Activated naive CD4-positive, alpha-beta T cell treated with anti-CD3 and anti-CD28 coated beads, Interleukin-2, amount 50 U/mL, for 24 hours (primary cell): Measurements from ENCODE around the gene CBFA2T3.
"Not testable (repeated sequence)": the region's sequence is repeated elsewhere in the genome, so short reads cannot be mapped to it uniquely, and the experiment has no call there.

Experiments
- H3K27ac Mint-ChIP-seq: one replicate; pipeline ENCODE4 v1.8.0; 2021; ENCODE audit warnings: mild to moderate bottlenecking, mixed read lengths
- H3K27me3 Mint-ChIP-seq: one replicate; pipeline ENCODE4 v1.8.0; 2021; ENCODE audit warnings: mixed read lengths
- H3K36me3 Mint-ChIP-seq: one replicate; pipeline ENCODE4 v1.8.0; 2021; ENCODE audit warnings: mixed read lengths
- H3K4me1 Mint-ChIP-seq: one replicate; pipeline ENCODE4 v1.8.0; 2021; ENCODE audit warnings: mixed read lengths
- H3K4me3 Mint-ChIP-seq: one replicate; pipeline ENCODE4 v1.8.0; 2021; ENCODE audit warnings: mild to moderate bottlenecking, mixed read lengths
- H3K9me3 Mint-ChIP-seq: one replicate; pipeline ENCODE4 v1.8.0; 2021; ENCODE audit warnings: mixed read lengths

Gene CBFA2T3

GRCh38 chr16:88922826-88923410 lies 54.1 kb downstream of the CBFA2T3 start:
- Mint-ChIP-seq H3K27ac (no peak overlapping the region), H3K9me3 (no peaks in the 10 kb centered on the region), H3K27me3 (no peaks in the 10 kb centered on the region), H3K4me3 (no peak overlapping the region), H3K36me3 (no peaks in the 10 kb centered on the region), H3K4me1 (peaks cover 4% of the 10 kb centered on the region)

- H3K9me3 Mint-ChIP-seq: no peaks in the 10 kb centered on the region
- H3K27me3 Mint-ChIP-seq: no peaks in the 10 kb centered on the region
- no peak overlapping the region for H3K4me3 Mint-ChIP-seq
- H3K36me3 Mint-ChIP-seq: no peaks in the 10 kb centered on the region
- H3K4me1 Mint-ChIP-seq: peaks cover 4% of the 10 kb centered on the region
- no peak overlapping the region for H3K27ac Mint-ChIP-seq
Observed at GRCh38 chr16:88922114-88922825, 54.7 kb downstream of the CBFA2T3 start.

GRCh38 chr16:88921591-88921990 lies 55.4 kb downstream of the CBFA2T3 start:
- Mint-ChIP-seq H3K4me1 (peaks cover 4% of the 10 kb centered on the region), H3K36me3 (no peaks in the 10 kb centered on the region), H3K9me3 (no peaks in the 10 kb centered on the region), H3K27me3 (no peaks in the 10 kb centered on the region), H3K27ac (no peak overlapping the region), H3K4me3 (no peak overlapping the region)

- Mint-ChIP-seq H3K4me3 (no peak overlapping the region), H3K36me3 (no peaks in the 10 kb centered on the region), H3K27me3 (no peaks in the 10 kb centered on the region), H3K27ac (no peak overlapping the region), H3K9me3 (no peaks in the 10 kb centered on the region), H3K4me1 (peaks cover 4% of the 10 kb centered on the region)
Observed at GRCh38 chr16:88920618-88921590, 56.1 kb downstream of the CBFA2T3 start.

GRCh38 chr16:88919936-88920335 lies 57.1 kb downstream of the CBFA2T3 start:
- H3K9me3 Mint-ChIP-seq: no peaks in the 10 kb centered on the region
- no peak overlapping the region for H3K4me3 Mint-ChIP-seq
- H3K27me3 Mint-ChIP-seq: no peaks in the 10 kb centered on the region
- peaks cover 4% of the 10 kb centered on the region for H3K4me1 Mint-ChIP-seq
- no peak overlapping the region for H3K27ac Mint-ChIP-seq
- H3K36me3 Mint-ChIP-seq: no peaks in the 10 kb centered on the region

- H3K4me1 Mint-ChIP-seq: not testable (repeated sequence)
Observed at GRCh38 chr16:88918896-88919295, 58.1 kb downstream of the CBFA2T3 start.

GRCh38 chr16:88917915-88918627 lies 58.9 kb downstream of the CBFA2T3 start:
- Mint-ChIP-seq H3K4me1 (peaks cover 4% of the 10 kb centered on the region), H3K27me3 (no peaks in the 10 kb centered on the region), H3K27ac (no peak overlapping the region), H3K36me3 (no peaks in the 10 kb centered on the region), H3K9me3 (no peaks in the 10 kb centered on the region), H3K4me3 (no peak overlapping the region)

More at GRCh38 chr16:88918896-88919295, 58.1 kb downstream of the CBFA2T3 start:
- H3K36me3 Mint-ChIP-seq, H3K27ac Mint-ChIP-seq, H3K9me3 Mint-ChIP-seq, H3K4me3 Mint-ChIP-seq, H3K27me3 Mint-ChIP-seq: not testable (repeated sequence)

GRCh38 chr16:88917146-88917914 lies 59.7 kb downstream of the CBFA2T3 start:
- Mint-ChIP-seq H3K27ac (no peak overlapping the region), H3K4me3 (no peak overlapping the region), H3K36me3 (no peaks in the 10 kb centered on the region), H3K9me3 (no peaks in the 10 kb centered on the region), H3K4me1 (peaks cover 4% of the 10 kb centered on the region), H3K27me3 (no peaks in the 10 kb centered on the region)

- H3K27ac Mint-ChIP-seq: no peak overlapping the region
- no peaks in the 10 kb centered on the region for H3K27me3 Mint-ChIP-seq
- H3K36me3 Mint-ChIP-seq: no peaks in the 10 kb centered on the region
- H3K4me3 Mint-ChIP-seq: no peak overlapping the region
- H3K4me1 Mint-ChIP-seq: no peaks in the 10 kb centered on the region
- H3K9me3 Mint-ChIP-seq: no peaks in the 10 kb centered on the region
Observed at GRCh38 chr16:88915639-88916327, 61.2 kb downstream of the CBFA2T3 start.

- Mint-ChIP-seq H3K36me3 (no peaks in the 10 kb centered on the region), H3K4me3 (no peak overlapping the region), H3K27ac (no peak overlapping the region), H3K27me3 (no peaks in the 10 kb centered on the region), H3K4me1 (no peaks in the 10 kb centered on the region), H3K9me3 (no peaks in the 10 kb centered on the region)
Observed at GRCh38 chr16:88914750-88915368, 62.1 kb downstream of the CBFA2T3 start.

GRCh38 chr16:88913870-88914269 lies 63.1 kb downstream of the CBFA2T3 start:
- H3K36me3 Mint-ChIP-seq: no peaks in the 10 kb centered on the region
- no peaks in the 10 kb centered on the region for H3K4me1 Mint-ChIP-seq
- no peak overlapping the region for H3K27ac Mint-ChIP-seq
- H3K27me3 Mint-ChIP-seq: no peaks in the 10 kb centered on the region
- H3K4me3 Mint-ChIP-seq: no peak overlapping the region
- H3K9me3 Mint-ChIP-seq: no peaks in the 10 kb centered on the region

- H3K4me3 Mint-ChIP-seq: no peak overlapping the region
- no peaks in the 10 kb centered on the region for H3K36me3 Mint-ChIP-seq
- no peak overlapping the region for H3K27ac Mint-ChIP-seq
- H3K9me3 Mint-ChIP-seq: no peaks in the 10 kb centered on the region
- no peaks in the 10 kb centered on the region for H3K4me1 Mint-ChIP-seq
- H3K27me3 Mint-ChIP-seq: no peaks in the 10 kb centered on the region
Observed at GRCh38 chr16:88913001-88913612, 63.9 kb downstream of the CBFA2T3 start.

GRCh38 chr16:88912556-88912955 lies 64.5 kb downstream of the CBFA2T3 start:
- H3K4me3 Mint-ChIP-seq: no peak overlapping the region
- H3K27me3 Mint-ChIP-seq: no peaks in the 10 kb centered on the region
- no peaks in the 10 kb centered on the region for H3K9me3 Mint-ChIP-seq
- H3K27ac Mint-ChIP-seq: no peak overlapping the region
- no peaks in the 10 kb centered on the region for H3K36me3 Mint-ChIP-seq
- H3K4me1 Mint-ChIP-seq: no peaks in the 10 kb centered on the region

GRCh38 chr16:88911946-88912310 lies 65.1 kb downstream of the CBFA2T3 start:
- H3K4me1 Mint-ChIP-seq: no peaks in the 10 kb centered on the region
- no peak overlapping the region for H3K4me3 Mint-ChIP-seq
- H3K9me3 Mint-ChIP-seq: no peaks in the 10 kb centered on the region
- H3K27ac Mint-ChIP-seq: no peak overlapping the region
- no peaks in the 10 kb centered on the region for H3K27me3 Mint-ChIP-seq
- H3K36me3 Mint-ChIP-seq: no peaks in the 10 kb centered on the region
